Pancreas (tissue), 10 donors: Measurements from ENCODE around the gene CASKIN2. TPM values are rescaled to one million over a fixed set of nuclear protein-coding genes. Genes with fewer than 3 reads are reported as not detected.

Experiments
- ATAC-seq, 4 donors: fragments of 200-7000 bp; cut with Tn5 transposase; one replicate each; pipeline versions ENCODE4 v1.8.0 to v1.9.1; 2020; ENCODE audit warnings: mild to moderate bottlenecking in 4 of 4, moderate library complexity in 4 of 4
- DNase-seq, 6 donors: peaks; one replicate each; pipeline ENCODE4 v3.0.0-alpha.2; 2020
- FAIRE-seq: peaks from 2 replicates; lab custom pipeline; 2012; peaks lifted over from hg19 to GRCh38; lab: Jason Lieb, UNC
- H3K27ac ChIP-seq, 4 donors: fragments of 200-600 bp; sonication (generic); 1 replicate in 3 of 4; 2 replicates in 1 of 4; pipeline versions ENCODE4 v1.5.0 to v1.8.0; 2020
- H3K27me3 ChIP-seq, 4 donors: fragments of 200-600 bp; one replicate each; pipeline ENCODE4 v1.8.0; 2021
- H3K36me3 ChIP-seq, 3 donors: fragments of 200-600 bp; sonication (generic) in 1 of 3; one replicate each; pipeline versions ENCODE4 v1.5.0 to v1.8.0; 2020 to 2021
- H3K4me1 ChIP-seq, 3 donors: fragments of 200-600 bp; one replicate each; pipeline ENCODE4 v1.8.0; 2021
- H3K4me3 ChIP-seq, 4 donors: fragments of 200-600 bp; sonication (generic) in 2 of 4; one replicate each; pipeline versions ENCODE4 v1.5.0 to v1.8.0; 2020 to 2021
- H3K9me3 ChIP-seq, 4 donors: fragments of 200-600 bp; one replicate each; pipeline ENCODE4 v1.8.0; 2021
- CTCF ChIP-seq, 4 donors: fragments of 200-600 bp; sonication (generic) in 3 of 4; IDR thresholded peaks; one replicate each; pipeline versions ENCODE4 v1.5.0 to v1.8.0; 2021; ENCODE audit warnings: antibody characterized with exemption in 4 of 4
- WGBS, 2 donors: extraction: QIAGEN DNeasy Blood & Tissue Kit; methylation state at CpG; one replicate each; pipeline ENCODE4 v1.1.7; 2013; 5-methylcytosine and 5-hydroxymethylcytosine counted together
- intact Hi-C, 3 donors: fragments of 100-400 bp; cut with DNase I; formaldehyde crosslinking; loops; one replicate each; pipeline versions ENCODE4 v1.11.1 to v1.14.2; 2022
- polyA plus RNA-seq, 2 donors: library from polyadenylated mRNA; stranded (reverse); fragments of 200-250 nt; gene quantifications; one replicate each; pipeline ENCODE4 v1.2.3, GENCODE V29; 2013
- total RNA-seq, 6 donors: library from RNA; stranded (reverse); fragmentation: NEBNext Ultra II Directional in 4 of 6; extraction: Animal tissue kit (Norgen Biotek cat#: 25700) in 4 of 6; gene quantifications; one replicate each; pipeline versions ENCODE4 v1.2.1 to v1.2.4, GENCODE V29; 2021 to 2023
- donor health status: healthy with polysubstance abuse.
- donor health status: DM: no; HTN: no; CAD: no; lungs with moderate emphysema.
- donor health status: DM: no; HTN: no; CAD: no.
- donor health status: control.
- donor health status: control.
- donor health status: Bipolar disorder and iron deficiency.
- donor health status: DM: yes; HTN: yes; CAD: no.
- donor health status: DM: no; HTN: no; CAD: no.
- donor health status: DM: no; HTN: no; CAD: no.
- donor health status: DM: yes; HTN: yes; CAD: no.

CASKIN2 gene
- total and polyA plus RNA-seq, 8 donors = 12.1 to 20.7 (median 13.2) TPM

GRCh38 chr17:75557075-75557851 lies 41.9 kb upstream of the CASKIN2 start:
- Histone ChIP-seq H3K9me3 (no peaks in the 10 kb centered on the region), H3K36me3 (peaks cover 0 to under 1% (median 0%) of the 10 kb centered on the region in 3 donors), H3K27ac (peak overlapping the region; percentile 89 to 93 (median 92)), H3K27me3 (no peaks in the 10 kb centered on the region), H3K4me1 (peaks cover 40 to 42% (median 41%) of the 10 kb centered on the region in 3 donors), H3K4me3 (no peak overlapping the region)
- FAIRE-seq = no peak
- intact Hi-C loops = no loop called here
- 7 to 11% methylated on average over 15 of the region's 15 CpGs for WGBS, 2 donors
- peak; percentile 87 to 92 (median 89) for ATAC-seq
- no peak for TF ChIP-seq CTCF (IDR thresholded peaks at IDR 0.05)
- peak; percentile 90 to 100 (median 99) for DNase-seq

- Histone ChIP-seq H3K4me1 (peaks cover 45 to 48% (median 47%) of the 10 kb centered on the region in 3 donors), H3K27ac (peak overlapping the region in 3 of 4 donors; percentile 92 to 93 (median 93)), H3K9me3 (no peaks in the 10 kb centered on the region), H3K4me3 (no peak overlapping the region), H3K27me3 (no peaks in the 10 kb centered on the region), H3K36me3 (no peaks in the 10 kb centered on the region)
- no peak for FAIRE-seq
- no peak for TF ChIP-seq CTCF (IDR thresholded peaks at IDR 0.05)
- 73 to 76% methylated on average over 21 of the region's 21 CpGs for WGBS, 2 donors
- ATAC-seq = no peak
- peak in 1 of 6 donors; percentile 83 for DNase-seq
- intact Hi-C loops = no loop called here
Observed at GRCh38 chr17:75555679-75556153, 40.4 kb upstream of the CASKIN2 start.

GRCh38 chr17:75553295-75554110 lies 38.2 kb upstream of the CASKIN2 start:
- no peaks in the 10 kb centered on the region for H3K36me3 ChIP-seq
- no peaks in the 10 kb centered on the region for H3K9me3 ChIP-seq
- 82% methylated on average over 8 of the region's 8 CpGs for WGBS, 2 donors
- DNase-seq (no peak), ATAC-seq (no peak), FAIRE-seq (no peak)
- peak overlapping the region in 2 of 4 donors; percentile 16 to 23 for H3K27ac ChIP-seq
- TF ChIP-seq CTCF (IDR thresholded peaks at IDR 0.05) = no peak
- intact Hi-C loops = no loop called here
- no peaks in the 10 kb centered on the region for H3K27me3 ChIP-seq
- no peak overlapping the region for H3K4me3 ChIP-seq
- H3K4me1 ChIP-seq = peaks cover 49 to 54% (median 50%) of the 10 kb centered on the region in 3 donors

- Histone ChIP-seq H3K4me1 (peaks cover 41 to 47% (median 45%) of the 10 kb centered on the region in 3 donors), H3K4me3 (no peak overlapping the region), H3K9me3 (no peaks in the 10 kb centered on the region), H3K27ac (peak overlapping the region in 2 of 4 donors; percentile 16 to 23), H3K27me3 (no peaks in the 10 kb centered on the region), H3K36me3 (no peaks in the 10 kb centered on the region)
- intact Hi-C loops = no loop called here
- TF ChIP-seq CTCF (IDR thresholded peaks at IDR 0.05) = no peak
- ATAC-seq (no peak), FAIRE-seq (no peak), DNase-seq (no peak)
- WGBS, 2 donors = 82 to 89% methylated on average over 14 of the region's 14 CpGs
Observed at GRCh38 chr17:75552425-75553294, 37.3 kb upstream of the CASKIN2 start.
